ENCODE results near the gene VSTM2B.

The VSTM2B gene

DNA sequence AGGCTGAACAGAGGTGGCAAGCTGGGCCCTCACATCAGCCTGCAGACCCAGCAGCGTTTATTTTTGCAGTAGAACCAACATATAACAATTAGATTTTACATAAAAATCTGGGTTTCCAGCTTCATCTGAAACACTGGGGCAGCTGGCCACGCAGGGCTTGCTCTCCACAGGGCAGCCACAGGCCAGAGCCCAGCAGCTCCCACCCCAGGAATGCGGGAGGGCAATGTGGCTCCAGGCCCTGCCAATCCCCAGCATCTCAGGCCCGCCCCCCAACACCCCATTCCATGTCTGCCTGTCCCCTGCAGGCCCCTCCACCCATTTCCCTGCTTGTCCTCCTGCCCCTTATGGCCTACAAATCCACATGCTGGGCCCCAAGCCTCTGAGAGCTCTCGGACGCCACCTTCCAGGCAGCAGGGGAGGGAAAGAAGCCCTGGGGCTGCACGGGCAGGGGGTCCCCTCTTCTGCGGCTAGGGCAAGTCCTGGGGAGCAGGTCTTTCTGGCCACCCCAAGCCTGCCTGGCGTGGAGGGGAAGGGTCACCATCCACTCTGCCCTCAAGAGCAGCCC is 15.0 kb upstream of the VSTM2B start:
- no peak overlapping the region for H3K4me3 ChIP-seq (ENCODE audit: low read length)

DNA sequence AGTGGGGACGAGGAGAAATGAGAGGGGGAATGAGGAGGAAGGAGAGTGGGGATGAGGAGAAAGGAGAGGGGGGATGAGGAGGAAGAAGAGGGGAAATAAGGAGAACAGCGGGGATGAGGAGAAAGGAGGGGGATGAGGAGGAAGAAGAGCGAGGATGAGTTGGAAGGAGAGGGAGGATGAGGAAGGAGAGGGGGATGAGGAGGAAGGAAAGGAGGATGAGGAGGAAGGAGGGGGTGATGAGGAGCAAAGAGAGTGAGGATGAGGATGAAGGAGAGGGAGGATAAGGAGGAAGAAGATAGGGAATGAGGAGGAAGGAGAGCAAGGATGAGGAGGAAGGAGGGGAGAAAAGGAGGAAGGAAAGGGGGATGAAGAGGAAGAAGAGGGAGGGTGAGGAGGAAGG is 14.0 kb upstream of the VSTM2B start:
- no peak for DNase-seq (ENCODE audit: low read depth, low spot score)

More for the DNA sequence above, 15.0 kb upstream of the VSTM2B start:
- DNase-seq (ENCODE audit: low read depth, low spot score): no peak

DNA sequence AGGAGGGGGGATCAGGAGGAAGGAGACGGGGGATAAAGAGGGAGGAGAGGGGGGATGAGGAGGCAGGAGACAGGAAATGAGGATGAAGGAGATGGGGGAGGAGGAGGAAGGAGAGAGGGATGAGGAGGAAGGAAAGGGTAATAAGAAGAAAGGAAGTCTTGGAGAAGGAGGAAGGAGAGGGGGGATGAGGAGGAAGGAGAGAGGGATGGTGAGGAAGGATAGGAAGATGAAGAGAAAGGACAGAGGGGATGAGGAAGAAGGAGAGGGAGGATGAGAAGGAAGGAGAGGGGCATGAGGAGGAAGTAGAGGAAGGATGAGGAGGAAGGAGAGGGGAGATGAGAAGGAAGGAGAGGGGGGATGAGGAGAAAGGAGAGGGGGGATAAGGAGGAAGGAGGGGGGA is 13.0 kb upstream of the VSTM2B start:
- H3K4me3 ChIP-seq (ENCODE audit: low read length): no peak overlapping the region
- DNase-seq (ENCODE audit: low read depth, low spot score): no peak

More for the DNA sequence above, 14.0 kb upstream of the VSTM2B start:
- no peak overlapping the region for H3K4me3 ChIP-seq (ENCODE audit: low read length)

DNA sequence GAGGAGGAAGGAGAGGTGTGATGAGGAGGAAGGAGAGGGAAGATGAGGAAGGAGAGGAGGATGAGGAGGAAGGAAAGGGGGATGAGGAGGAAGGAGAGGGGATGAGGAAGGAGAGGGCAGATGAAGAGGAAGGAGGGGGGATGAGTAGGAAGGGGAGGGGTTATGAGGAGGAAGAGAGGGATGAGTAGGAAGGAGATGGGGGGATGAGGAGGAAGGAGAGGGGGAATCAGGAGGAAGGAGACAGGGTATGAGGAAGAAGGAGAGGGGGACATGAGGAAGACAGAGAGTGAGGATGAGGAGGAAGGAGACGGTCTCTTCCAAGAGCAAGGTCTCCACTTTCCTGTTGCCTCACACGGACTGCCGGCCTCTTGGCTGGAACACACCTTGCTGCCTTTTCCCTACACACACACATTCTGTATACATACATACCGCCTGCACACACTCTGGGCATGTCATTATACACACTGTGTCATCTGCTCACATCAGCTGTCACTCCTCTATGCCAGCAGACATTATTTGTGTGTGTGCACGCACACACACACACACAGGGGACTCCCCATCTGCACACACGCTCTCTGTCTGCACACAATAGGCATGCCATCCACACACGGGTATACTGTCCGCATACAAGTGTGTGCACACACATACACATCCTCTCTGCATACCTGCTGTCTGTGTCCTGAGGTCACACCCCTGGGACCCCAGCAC is 11.1 kb upstream of the VSTM2B start:
- no peak for DNase-seq (ENCODE audit: low read depth, low spot score)
- H3K4me3 ChIP-seq (ENCODE audit: low read length): no peak overlapping the region

DNA sequence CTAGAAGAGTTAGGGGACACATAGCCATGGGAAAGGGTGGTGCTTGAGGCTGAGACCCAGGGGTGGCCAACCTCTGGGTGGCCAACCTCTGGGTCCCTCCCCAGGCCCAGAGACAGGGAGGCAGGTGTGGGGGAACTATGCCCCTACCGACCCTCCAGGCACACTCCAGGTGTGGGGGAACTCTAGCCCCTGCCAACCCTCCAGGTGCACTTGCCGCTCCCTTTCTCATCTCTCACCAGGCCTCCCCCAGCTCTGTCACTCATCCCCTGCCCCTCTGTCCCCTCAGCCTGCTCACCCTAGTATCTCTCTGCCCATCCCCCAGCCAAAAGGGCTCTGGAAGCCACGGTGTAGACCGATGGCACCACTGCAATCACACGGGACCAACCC is 10.6 kb upstream of the VSTM2B start:
- no peak for DNase-seq (ENCODE audit: low read depth, low spot score)
- H3K4me3 ChIP-seq (ENCODE audit: low read length): no peak overlapping the region

DNA sequence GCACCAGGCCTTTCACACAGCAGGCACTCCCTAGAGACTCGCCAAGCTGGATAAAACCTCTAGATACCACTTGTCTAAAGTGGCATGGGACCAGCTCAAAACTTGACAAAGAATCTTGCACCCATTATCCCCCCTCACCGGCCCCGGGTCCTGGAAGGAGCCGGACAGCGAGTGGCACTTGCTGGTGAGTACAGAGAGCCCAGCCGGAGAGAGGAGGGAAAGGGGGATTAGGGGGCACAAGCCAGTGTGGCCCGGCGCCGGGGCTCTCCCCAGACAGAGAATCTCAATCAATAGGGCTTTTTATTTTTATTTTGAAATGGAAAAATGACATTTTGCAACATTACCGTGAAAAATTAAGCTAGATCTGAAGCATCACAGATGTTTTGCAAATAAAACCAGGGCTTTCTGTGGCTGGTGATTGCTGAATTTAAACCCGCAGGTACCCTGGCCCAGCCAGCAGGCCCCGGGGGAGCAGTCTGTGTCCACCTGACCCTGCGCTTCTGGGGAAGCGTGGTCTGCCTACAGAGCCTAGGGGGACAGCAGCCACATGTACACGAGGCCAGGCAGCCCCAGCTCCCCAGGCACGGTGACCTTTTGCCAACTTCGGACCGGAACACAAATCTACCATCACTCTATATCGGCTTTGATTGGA is 10.0 kb upstream of the VSTM2B start:
- no peak overlapping the region for H3K4me3 ChIP-seq (ENCODE audit: low read length)
- DNase-seq (ENCODE audit: low read depth, low spot score): no peak

DNA sequence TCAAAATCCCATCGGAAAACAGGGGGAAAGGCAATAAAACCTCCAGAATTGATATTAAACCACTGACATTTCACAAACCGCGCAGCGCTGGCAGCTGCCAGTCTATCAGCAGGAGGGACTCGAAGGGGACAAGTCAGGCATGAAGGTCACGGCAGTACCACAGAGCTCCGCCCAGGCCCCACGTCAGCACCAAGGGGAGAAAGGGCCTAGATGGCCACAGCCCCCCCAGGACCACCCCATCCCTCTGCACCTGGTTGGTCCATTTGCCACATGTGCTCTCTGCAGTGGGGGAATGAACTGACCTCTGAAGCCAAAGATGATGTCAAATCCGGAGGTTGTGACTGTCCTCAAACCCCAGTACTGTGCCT is 9.5 kb upstream of the VSTM2B start:
- no peak for DNase-seq (ENCODE audit: low read depth, low spot score)
- no peak overlapping the region for H3K4me3 ChIP-seq (ENCODE audit: low read length)

DNA sequence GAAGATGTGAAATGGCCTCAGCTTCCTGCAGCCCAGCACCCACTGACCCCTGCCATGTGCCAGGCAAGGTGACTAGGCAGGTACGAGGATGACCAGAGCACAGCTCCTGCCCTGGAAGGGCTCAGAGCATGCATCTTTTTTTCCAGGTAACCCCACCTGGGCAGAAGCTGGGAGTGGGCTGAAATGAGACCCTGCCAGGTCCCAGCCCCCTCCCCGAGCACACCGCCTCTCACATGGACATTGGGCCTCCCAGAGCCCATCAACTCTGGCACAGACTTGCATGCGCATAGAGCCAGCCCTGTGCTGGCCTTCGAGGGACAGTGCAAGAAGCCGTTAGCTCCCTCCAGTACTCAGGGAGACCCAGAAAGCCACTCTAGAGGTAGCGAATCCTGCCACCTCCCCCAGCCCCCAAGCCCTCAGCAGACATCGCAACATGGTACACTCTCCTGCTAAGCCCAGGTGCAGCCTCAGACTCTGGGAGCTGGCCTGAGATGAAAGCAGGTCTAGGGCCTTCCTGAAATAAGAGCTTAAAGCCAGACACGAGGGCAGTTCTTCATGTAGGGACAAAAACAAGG is 8.9 kb upstream of the VSTM2B start:
- no peak overlapping the region for H3K4me3 ChIP-seq (ENCODE audit: low read length)
- DNase-seq (ENCODE audit: low read depth, low spot score): no peak

DNA sequence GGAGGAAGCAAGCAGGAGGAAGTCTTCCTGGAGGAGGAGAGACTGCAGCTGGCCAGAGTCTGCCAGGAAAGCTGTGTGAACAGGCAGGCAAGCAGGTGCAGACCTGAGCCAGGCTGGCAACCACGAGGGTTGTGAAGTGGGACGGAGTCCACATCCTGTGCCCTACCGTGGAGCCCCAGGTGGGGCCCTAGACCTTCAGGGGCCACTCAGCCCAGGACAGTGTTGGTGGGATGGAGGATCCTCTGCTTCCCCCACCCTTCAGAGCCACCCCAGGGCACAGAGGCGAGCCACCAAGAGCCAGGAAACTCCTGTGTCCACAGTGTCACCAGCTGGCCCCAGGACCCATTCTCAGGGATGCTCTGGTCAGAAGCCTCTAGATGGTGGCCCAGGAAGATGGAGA is 8.4 kb upstream of the VSTM2B start:
- no peak for DNase-seq (ENCODE audit: low read depth, low spot score)
- H3K4me3 ChIP-seq (ENCODE audit: low read length): no peak overlapping the region

DNA sequence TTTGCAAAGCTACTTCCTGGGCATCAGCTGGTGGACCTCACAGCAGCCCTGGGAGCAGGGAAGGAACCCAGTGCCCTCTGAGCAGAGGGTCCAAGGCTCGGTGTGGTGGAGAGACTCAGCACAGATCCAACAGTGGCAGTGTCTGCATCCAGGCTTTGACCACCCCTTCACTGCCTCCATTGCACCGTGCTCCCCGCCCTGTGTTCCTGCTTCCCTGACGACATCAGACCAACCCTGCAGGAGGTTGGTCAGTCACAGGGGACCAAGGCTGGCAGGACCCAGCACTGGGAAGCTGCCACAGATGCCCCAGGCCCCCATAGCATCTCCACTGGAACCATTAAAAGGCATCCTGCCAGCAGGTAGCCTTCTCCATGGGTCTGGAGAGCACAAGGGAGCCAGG is 7.8 kb upstream of the VSTM2B start:
- no peak for DNase-seq (ENCODE audit: low read depth, low spot score)
- H3K4me3 ChIP-seq (ENCODE audit: low read length): no peak overlapping the region

DNA sequence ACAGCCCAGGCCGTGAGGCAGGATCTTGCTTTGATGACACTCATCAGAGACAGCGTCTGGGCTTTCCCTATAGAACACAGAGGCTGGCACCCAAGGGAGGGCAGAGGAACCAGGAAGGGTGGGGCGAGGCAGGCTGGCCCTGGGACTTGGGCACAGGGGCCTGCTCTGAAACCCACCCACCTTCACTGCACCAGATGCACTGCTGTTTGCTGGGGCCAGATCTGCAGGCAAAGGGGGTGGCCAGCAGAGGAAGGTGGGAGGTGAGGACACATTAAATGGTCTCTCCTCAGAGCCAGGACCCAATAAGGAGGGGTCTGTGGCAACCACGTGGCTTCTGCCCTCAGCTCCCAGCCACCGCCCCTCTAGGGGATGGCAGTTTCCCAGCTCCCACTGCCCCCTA is 6.6 kb upstream of the VSTM2B start:
- H3K4me3 ChIP-seq (ENCODE audit: low read length): no peak overlapping the region

DNA sequence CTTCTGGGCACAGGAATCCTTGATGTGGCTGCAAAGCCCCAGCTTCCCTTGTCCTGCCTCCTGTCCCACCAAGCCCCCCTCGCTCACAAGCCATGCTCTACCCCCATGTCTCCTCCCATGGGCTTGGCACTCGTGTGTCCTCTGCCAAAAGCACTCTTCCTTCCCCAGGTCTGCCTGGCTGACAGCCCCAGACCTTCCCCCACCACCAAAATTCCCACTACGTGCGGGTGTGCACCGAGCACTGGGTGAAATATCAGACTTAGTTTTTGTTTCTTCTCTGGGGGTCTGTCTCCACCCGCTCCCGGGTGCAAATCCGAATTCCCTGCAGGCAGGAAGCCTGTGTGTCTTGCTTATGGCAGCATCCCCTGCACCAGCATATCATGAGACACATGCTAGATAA is 5.9 kb upstream of the VSTM2B start:
- DNase-seq (ENCODE audit: low read depth, low spot score): no peak
- no peak overlapping the region for H3K4me3 ChIP-seq (ENCODE audit: low read length)

More for the DNA sequence above, 6.6 kb upstream of the VSTM2B start:
- no peak for DNase-seq (ENCODE audit: low read depth, low spot score)

DNA sequence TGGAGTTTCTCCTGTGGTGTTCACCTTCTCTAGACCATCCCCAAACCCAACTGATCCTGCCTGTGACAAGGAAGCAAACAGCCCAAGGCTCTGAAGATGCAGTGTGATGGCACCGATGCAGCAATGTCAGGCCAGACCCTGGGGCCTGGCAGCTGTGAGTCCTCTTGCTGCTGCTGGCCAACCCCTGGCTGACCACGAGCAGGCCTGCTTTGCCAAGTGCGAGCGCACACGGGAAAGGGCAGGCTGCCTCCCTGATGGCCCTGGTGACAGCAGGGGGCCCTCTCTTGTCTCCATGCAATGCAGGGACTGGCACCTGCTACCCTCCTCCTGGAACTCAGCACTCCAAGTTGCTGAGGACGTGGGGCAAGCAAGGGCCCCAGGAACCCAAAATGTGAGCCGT is 5.4 kb upstream of the VSTM2B start:
- DNase-seq (ENCODE audit: low read depth, low spot score): no peak
- no peak overlapping the region for H3K4me3 ChIP-seq (ENCODE audit: low read length)

DNA sequence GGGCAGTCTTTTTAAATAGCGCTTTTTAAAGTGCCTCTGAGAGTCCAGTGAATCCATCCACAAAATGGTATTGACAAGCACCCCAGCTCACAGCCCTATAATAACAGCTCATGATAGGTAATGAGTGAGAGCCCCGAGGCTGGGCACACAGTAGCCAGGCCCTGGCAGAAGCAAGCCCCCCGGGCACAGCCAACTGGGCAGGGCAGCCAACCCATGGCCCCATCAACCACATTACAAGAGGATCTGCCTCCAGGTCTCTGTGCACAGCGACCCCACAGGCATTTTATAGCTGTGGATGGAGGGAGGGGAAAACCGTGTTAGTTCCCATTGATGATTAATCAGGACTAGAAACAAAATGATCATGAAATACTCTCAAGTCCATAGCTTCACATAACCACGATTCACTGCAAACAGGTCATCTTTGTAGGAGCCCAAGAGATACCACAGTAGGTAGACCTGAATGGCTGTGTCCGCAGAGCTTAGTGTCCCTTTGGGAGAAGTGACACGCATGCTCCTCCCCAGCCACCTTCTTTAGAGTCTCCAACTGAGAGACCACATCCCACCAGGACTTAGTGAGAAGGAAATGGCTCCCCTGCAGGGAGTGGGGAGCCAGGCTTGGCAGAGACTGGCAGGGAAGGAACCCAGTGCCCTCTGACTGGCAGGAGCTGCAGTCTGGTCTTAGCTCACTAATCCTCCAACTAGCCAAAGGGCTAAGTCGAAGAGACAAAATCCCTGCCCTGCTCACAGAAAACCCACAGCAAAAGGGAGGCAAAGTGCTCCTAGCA is 4.3 kb upstream of the VSTM2B start:
- no peak for DNase-seq (ENCODE audit: low read depth, low spot score)
- no peak overlapping the region for H3K4me3 ChIP-seq (ENCODE audit: low read length)

DNA sequence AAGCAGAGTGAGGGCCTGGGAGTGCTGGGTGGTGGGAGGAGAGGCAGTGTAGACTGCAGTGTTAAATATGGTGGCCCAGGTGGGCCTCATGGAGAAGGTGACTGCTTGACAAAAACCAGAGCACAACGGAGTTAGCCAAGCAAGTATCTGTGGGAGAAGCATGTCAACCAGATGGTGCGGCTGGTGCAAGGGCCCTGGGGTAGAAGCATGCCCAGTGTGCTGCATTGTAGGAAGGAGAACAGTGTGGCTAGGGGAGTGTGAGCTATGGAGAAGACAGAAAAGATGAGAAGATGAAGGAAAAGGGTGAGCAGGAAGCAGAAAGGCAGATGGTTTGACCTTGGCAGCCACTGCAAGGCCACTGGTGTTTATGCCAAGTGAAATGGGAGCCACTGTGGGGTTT is 2.2 kb upstream of the VSTM2B start:
- DNase-seq (ENCODE audit: low read depth, low spot score): no peak

DNA sequence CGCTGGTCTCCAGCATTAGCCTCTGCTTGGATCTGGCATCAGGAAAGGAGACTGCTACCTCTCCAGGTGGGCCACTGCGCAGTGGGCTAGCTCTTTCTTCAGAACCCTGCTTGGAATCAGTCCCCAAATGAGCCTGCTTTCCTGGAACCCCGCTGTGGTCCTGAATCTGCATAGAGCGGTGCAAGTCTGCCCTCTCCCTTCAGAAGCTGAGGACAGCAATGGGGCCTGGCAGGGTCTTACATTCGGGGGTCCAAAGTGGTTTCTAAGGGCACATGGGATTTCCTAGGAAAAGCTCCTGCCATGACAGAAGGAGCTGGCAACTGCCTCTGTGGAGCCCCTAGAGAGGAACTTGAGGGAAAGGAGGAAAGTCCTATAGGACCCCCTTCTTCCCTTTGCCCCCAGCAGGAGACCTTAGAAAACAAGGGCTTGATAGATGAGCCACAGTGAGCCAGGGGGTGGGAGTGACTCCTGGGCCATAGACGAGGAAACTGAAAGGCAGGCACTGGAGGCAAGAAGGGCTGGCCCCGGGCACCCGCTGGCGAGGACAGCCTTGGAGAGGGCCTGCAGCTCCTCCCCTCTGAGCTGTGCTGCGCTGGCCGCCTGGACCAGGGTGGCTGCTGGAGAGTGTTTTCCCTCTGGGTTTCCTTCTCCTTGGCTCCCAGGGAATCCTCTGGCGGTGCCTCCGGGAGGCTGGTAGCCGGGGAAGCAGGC is 1.4 kb upstream of the VSTM2B start:
- H3K4me3 ChIP-seq (ENCODE audit: low read length): no peak overlapping the region
- no peak for DNase-seq (ENCODE audit: low read depth, low spot score)

More for the DNA sequence above, 2.2 kb upstream of the VSTM2B start:
- H3K4me3 ChIP-seq (ENCODE audit: low read length): no peak overlapping the region

DNA sequence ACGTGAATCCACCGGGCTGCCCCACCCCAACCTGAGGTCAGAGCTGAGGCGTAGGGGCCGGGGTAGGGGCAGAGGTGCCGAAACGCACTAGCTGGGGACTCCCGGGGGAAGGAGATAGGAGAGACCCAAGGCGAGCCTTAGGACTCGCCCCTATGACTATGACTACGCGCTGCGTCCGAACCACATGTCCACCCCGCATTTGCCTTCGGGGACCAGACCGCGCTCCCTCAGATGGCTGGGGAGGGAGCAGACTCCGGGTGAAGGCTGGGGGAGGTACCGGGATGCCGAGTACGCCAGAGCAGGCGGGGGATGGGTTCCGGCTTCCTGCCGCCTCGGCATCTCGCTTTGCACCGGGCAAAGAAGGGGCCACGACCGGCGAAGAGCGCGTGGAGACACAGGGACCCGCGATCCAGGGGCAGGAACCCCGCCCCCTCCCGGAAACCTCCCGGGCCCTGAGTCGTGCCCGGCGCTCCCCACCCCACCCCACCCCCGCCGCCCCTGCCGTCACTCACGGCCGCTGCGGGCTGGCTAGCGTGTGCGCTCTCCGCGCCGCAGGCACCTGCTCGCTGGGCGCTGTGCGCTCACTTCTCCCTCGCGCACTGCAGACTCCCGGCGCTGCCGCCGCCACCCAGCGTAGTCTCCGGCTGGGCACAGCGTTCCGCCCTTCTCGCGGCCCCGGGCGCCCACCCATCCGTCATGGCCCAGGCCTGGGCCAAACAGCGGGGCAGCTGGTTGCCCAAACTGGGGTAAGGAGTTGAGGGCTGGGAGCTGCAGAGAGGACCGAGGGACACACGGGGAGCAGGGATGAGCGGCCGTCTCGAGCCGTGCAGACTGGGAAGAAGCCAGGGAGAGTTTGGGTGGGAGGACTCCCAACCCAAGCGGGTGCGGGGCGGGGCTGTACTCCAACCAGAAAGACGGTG is 622 bp upstream of the VSTM2B start:
- H3K4me3 ChIP-seq (ENCODE audit: low read length): no peak overlapping the region
- no peak for DNase-seq (ENCODE audit: low read depth, low spot score)

Measured in Jurkat, Clone E6-1 (cell line).